Fibroblast of lung (primary cell): ENCODE results near the gene NKAIN2.
"Not testable (repeated sequence)": the region's sequence is repeated elsewhere in the genome, so short reads cannot be mapped to it uniquely, and the experiment has no call there.

Experiments
- CTCF ChIP-seq, 2 donors: IDR thresholded peaks in 1 of 2; conservative IDR thresholded peaks in 1 of 2; 1 replicate in 1 of 2; 2 replicates in 1 of 2; pipeline ENCODE4 v1.5.1; 2011 to 2012; ENCODE audit warnings: low read length in 2 of 2, control low read depth in 1 of 2, inconsistent platforms in 1 of 2, low read depth in 1 of 2, mild to moderate bottlenecking in 1 of 2
- EZH2 ChIP-seq: IDR thresholded peaks from 2 replicates; pipeline ENCODE4 v1.5.1; 2012; ENCODE audit warnings: low read length, control low read depth, mild to moderate bottlenecking; ENCODE audit errors: missing control alignments

GRCh38 chr6:124560078-124560477, 756.4 kb downstream of the NKAIN2 start:
- TF ChIP-seq EZH2; CTCF (conservative IDR thresholded peaks at IDR 0.05 in 1 of 2, IDR thresholded peaks at IDR 0.05 in 1 of 2; ENCODE audit: low read depth in 1 of 2, low read length in 2 of 2): not testable (repeated sequence)
